Activated CD8-positive, alpha-beta memory T cell treated with anti-CD3 and anti-CD28 coated beads, Interleukin-2, amount 50 U/mL, for 1 hour (primary cell): ENCODE results near the gene MYRF.

Experiments used
- DNase-seq: peaks from one replicate; pipeline ENCODE4 v3.0.0-alpha.2; 2020; ENCODE audit errors: extremely low read depth

MYRF gene

DNA sequence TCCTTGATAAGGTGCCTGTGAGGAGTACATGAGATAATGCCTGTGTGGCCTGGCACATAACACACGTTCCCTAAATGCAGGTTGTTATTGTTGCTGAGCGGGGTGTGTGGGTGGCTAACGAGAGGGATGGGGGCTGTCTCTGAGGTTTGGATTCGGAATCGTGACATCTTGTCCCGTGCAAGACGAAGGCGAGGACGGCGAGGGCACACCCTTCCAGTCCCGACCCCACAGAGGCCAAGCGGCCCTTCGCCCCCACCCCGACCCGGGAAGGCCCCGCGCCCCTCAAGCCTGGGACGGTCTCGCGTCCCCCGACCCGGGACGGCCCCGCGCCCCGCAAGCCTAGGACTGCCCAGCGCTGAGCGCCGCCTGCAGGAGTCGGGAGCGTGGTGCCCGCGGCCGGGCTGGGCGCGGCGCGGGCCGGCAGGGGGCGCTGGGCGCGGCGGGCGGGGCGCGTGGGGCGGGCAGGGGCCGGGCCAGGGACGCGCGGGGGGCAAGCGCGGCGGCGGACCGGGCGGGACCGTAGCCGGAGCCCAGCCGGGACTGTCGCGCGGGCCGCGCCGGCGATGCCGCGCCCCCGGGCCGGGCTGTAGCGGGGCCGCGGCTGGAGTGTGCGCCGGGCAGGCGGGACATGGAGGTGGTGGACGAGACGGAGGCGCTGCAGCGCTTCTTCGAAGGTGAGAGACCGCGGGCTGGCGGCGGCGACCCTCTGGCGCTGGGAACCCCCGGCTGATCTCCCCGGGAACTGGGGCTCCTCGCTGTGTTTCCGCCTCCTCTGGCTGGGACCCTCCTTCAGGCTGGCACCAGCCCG lies at the start of gene MYRF:
TSS of gene MYRF (plus strand) at position 520 of the 808 bp plus-strand sequence. CDS start at position 629, 109 bp downstream.
- DNase-seq = no peak

DNA sequence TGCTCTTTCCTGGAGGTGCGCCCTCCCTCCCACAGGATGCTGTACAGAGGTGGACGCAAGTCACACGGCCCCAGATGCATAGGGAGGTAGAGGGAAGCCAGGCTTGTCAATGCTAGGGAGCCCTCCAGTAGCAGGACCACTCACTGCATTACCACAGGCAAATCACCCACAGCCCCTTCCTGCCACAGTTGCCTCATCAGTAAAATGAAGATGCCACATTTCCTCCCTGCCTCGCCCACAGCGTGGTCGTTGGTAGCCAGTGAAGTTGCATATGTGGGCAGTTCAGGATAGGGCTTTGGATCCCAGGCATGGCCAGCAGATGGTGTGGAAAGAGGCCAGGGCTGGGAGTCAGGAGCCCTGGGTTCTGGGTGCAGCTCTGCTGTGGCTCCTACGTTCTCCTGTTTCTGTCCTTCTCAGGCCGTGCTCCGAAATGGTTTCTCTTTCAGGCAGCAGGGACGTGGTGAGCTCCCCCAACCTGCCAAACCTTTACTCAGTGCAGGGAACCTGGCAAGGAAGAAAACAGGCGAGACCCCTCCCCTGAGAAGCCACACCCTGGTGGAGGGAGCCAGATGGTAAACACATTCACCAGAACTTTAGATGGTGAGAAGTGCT lies 49.6 kb upstream of the MYRF start:
- no peak for DNase-seq

DNA sequence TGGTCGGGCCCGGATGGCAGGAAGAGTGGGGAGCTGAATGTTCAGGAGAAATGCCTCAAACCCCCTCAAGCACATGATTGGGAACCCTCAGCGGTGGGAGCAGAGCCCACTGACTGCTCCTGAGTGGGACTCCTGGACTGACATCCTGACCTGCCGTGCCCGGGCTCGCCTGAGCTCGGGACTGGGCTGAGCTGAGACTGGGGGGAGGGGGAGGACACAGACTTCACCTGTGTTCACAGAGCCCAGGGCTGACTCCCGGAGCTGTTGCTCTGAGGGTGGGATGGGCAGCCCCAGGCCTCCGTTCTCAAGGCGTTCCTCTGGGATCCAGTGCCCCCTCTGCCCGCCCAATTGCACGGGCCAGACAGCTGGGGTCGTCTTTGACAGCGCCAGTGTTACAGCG lies 47.6 kb upstream of the MYRF start:
- DNase-seq = no peak

DNA sequence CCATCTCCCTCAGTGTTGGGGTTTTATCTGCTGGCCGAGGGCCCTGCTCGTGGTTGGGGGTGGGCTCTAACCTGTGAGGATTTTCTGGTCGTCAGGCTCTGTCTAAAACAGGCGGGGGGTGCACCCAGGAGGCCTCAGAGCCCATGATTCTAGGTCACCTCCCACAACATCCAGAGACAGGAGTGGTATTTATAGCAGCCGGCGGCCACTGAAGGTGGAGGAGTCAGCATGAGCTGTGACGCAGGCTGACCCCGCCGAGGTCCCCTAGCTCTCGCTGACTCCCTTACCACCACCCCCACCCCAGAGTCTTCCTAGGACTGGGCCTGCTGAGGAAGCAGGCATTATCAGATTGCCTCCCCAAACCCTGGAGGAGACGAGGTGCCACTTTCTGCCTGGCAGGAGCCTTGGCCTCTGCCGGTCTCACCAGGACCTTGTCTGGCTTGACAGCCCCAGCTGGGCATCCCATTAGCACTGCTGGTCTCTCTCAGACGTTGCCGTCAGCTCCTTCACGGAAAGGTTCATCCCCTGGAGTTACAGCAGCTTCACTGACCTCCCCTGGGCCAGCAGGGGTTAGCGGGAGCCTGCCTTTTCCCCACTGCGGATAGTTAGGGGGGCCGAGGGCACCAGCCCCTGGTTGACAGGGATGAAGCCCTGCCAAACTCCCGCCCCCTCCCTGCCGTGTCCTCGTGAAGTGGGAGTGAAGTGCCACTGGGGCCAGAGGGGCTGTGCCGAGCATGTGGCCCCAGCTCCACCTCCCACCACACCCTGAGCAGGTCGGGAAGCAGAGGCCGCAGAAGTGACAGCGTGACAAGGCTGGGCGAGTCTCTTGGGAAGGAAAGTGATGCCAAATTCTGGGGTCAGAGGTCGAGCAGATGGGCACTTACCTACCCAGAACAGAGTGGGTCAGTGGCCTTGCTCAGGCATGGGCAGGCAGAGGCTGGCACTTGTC lies 45.7 kb upstream of the MYRF start:
- DNase-seq = no peak

DNA sequence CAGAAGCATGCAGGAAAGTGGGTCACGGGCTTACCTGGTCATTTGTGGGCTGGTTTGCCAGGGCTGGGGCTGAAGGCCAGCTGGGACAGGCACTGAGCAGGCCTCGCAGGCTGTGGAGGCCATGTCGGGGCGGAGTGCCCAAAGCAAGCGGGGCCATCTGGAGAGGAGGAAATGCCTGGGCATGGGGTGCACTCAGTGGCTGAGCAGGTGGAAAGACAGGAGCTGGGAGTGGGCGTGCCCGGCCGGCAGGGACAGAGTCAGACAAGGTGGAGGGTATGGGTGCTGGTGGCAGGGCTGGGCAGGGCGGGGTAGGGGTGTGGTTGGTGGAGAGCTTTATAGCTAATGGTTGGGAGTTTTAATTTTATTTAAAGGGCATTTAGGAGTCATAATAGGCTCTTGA lies 44.9 kb upstream of the MYRF start:
- no peak for DNase-seq

DNA sequence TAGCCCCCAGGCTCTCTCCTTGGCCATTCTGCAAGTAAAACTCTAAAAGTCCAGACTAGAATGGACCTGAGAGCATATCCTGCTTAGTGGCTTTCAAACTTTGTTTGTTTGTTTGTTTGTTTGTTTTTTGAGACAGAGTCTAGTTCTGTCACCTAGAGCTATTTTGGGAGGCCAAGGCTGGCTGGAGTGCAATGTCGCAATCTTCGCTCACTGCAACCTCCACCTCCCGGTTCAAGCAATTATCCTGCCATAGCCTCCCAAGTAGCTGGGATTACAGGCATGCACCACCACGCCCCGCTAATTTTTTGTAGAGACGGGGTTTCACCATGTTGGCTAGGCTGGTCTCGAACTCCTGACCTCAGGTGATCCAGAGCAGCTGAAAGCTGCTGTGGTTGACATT lies 43.3 kb upstream of the MYRF start:
- no peak for DNase-seq

DNA sequence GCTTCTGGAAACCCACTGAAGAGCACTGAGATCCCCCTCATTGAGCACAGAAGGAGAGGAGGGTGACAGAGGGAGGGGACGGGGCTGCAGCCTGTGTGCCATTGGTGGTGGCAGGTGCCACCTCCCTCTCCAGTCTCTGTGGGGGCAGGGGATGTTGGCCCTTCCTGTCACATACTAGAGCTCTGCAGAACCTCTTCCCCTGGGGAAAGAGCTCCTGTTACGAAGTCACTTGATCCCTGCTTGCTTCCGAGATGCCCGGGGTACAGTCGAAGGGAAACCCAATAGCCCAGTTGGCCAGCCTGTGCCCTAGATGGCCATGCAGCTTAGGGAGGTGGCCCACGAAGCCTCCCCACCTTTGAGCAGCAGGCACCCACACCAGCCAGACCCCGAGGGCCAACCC lies 42.9 kb upstream of the MYRF start:
- no peak for DNase-seq

DNA sequence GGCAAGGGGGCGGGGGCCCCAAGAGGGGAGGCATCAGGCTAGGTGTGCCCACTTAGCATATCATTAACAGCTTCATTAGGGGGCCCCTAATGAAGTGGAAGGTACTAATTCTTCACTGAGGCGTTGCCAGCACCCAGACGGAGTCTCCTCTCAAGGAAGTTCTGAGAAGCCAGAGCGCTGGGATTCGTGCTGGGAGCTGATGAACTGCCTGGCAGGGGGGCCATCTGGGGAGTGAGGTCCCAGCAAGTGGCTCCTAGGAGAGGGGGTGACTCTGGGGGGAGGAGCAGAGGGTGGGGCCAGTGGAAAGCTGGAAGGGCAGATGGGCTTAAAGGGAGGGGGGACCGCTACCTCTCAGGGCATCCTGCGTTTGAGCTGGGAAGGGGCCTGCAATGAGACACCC lies 42.4 kb upstream of the MYRF start:
- DNase-seq = no peak

DNA sequence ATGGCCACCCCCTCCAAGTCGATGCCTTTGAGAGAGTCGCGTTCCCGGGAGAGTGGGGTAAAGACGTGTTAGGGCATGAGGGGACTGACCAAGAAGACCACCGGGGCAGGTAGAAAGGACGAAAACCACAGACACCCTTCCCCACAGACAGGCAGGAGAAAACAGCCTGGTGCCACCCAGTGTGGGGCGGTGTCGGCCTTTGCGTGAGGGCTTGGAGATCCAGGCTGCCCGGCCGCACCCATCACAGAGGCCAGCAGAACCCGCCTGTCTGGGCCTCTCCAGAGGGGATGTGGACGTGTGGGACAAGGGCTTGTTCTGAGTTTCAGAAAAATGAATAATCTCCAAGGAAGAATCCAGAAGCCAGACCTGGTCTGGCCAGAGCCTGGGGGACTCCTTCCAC lies 41.4 kb upstream of the MYRF start:
- no peak for DNase-seq

DNA sequence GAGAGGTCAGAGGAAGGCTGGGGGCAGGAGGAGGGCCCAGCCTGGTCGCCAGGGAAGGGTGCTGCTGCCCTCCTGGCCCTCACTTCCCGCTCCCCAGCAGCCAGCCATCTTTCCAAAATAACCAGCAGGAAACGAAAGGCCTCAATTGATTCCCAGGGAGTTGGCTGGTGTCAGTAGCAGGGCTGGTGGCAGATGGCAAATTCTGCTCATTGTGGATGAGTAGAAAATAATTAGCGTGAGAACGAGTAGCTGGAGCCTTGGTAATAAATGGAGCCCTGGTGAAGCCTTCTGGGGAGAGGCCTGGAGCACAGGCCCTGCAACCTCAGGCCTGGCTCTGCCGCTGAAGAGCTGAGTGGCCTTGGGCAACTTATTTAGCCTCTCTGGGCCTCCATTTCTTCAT lies 40.9 kb upstream of the MYRF start:
- DNase-seq = no peak

DNA sequence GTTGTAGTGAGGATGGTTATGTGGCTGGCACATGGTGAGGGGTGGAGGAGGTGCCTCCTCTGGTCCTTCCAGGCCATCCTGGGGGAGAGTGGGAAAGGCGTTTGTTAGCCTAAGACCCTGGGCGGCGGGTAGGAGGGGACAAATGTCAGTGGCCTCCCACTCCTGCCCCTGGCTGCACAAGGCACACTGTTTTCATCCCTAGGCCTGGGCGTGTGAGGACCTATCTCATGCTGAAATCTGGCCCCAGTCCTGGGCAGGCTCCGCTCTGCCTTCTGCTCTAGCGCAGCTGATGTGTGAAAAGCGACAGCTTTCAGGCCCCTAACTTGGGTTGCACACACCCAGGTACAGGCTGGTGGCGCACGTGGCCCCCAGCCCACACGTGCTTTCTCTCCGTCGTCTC lies 40.1 kb upstream of the MYRF start:
- no peak for DNase-seq

DNA sequence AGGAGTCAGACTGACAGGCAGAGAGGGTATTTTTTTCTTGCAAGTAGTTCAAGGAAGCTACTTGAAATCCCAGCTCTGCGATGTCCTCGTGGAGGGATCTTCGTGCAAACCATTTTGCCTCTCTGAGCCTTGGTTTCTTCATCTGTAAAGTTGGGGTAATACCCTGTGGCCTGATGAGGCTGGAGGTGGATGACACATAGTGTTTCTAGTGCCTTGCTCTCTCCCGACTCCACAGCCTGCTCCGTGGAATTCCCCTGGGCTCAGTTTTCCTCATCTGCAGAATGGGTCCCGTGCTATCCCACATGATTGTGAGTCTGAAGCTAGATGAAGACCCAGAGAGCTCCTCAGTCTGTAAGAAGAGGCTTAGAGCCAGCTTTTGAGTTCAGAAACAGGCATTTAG lies 39.6 kb upstream of the MYRF start:
- DNase-seq = no peak

DNA sequence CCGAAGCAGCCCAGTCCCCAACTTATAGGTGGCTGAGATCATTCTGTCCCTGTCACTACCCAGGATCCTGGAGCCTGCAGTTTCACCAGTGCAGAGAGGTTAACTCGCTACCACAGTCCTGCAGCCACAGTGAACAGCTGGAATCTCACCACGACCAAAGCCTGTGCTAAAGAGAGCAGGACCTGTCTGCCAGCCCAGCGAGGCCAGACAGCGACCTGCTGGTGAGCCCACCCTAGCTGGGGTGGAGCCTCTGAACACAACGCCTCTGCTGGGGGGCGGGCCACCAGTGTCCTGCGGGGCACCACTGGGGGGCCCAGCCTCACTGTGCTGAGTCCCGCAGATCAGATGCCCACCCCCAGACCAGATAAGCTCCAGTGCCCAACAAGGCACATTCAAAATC lies 39.0 kb upstream of the MYRF start:
- no peak for DNase-seq

DNA sequence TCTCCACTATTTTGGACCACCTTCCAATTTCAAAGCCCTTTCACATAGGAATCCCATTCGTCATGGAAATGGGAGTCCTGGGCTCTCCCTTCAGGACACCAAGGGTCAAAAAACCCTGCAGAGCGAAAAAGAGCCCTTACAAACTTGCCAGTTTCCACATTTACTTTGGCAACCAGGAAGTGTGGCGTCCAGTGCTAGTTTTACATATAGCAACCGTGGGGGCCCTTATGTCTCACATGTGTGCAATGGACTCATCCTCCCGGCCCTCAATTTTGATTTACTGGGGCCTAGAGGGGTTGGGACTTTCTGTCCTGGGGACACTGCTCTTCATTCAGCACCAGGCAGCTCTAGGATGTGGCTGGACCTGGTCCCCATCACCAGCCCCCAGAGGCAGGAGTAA lies 38.5 kb upstream of the MYRF start:
- no peak for DNase-seq

DNA sequence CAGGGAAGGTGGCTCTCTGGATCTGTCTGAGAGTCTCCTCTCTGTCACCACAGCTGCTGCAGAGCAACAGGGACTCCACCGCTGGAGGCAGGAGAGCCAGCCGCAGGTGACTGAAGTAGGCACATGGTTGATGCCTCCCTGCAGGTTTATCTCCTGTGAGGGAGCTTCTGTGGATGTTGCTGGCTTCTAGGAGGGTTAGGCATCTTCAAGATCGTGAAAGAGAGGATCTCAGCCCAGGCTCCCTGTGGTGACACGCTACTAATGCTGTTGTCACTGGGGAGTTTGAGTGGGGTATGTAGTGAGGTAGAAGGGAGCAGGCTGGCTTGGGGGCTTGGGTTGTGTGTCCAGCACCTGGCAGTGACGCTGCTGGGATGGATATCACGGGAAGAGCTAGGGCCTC lies 38.1 kb upstream of the MYRF start:
- DNase-seq = no peak

DNA sequence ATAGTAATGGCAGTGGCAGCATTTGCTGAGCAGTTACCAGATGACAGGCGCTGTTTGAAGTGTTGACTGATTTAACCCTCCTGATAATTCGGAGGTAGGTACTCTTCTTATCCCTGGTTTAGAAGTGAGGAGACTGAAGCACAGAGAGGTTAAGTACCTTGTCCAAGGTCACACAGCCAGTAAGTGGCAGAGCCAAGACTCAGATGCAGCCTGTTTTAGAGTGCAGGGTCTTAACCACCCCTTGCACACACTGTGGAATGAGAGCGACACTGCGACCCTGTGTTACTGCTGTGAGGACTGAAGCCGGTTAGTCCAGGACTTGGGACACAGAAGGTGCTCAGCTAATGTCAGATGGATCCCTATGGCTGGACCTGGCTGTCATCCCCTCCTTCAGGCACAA lies 37.5 kb upstream of the MYRF start:
- no peak for DNase-seq

DNA sequence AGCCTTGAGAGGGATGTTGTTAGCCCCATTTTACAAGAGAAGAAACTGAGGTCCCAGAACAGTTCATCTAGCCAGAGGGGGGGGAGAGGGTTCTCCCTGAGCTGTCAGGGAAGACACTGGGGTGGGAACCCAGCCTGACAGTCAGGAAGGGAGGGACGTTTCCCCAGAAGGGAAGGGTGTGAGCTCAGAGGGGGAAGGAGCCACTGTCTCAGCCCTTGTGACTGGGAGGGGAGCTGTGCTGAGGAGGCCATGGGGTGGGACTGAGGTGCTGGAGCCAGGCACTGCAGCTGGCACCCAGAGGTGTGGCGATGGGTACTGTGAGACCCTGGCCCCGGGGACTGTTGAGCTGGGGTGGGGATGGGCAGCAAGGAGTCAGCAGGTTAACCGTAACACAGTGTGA lies 36.6 kb upstream of the MYRF start:
- no peak for DNase-seq

DNA sequence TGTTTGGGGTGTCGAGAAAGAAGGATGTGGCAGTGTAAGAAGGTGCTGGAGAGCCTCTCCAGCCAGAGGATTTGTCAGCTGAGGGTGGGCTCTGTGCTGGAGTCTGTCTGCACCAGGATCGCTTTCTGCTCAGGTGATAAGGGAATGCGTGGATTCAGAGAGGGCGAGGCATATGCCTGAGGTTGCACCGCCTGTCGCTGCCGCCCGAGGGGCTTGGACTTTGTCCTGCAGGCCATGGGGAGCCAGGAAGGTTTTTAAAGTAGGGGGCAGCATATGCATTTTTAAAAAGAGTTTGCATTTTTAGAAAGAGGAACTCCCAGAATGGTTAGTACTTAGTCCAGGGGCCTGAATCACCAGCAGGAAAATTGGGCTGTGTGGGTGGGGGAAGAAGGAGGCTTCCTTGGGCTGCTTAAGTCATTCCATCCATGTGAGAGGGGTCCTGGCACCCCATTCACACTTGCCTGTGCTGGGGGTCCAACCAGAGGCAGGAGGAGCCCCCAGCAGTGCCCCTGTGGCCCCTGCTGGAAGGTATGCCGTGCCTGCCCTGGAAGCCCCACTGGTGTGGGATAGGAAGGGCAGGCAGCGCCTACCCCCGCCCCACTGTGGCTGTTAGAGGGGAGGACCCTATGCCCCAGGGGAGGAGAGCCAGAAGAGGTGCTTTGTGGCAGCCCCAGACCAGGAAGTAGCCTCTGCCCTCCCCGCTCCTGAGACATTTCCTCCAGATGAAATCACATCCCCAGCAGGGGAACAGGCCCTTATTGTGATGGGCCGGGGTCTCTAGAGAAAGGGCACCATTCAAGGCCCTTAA lies 35.8 kb upstream of the MYRF start:
- no peak for DNase-seq

DNA sequence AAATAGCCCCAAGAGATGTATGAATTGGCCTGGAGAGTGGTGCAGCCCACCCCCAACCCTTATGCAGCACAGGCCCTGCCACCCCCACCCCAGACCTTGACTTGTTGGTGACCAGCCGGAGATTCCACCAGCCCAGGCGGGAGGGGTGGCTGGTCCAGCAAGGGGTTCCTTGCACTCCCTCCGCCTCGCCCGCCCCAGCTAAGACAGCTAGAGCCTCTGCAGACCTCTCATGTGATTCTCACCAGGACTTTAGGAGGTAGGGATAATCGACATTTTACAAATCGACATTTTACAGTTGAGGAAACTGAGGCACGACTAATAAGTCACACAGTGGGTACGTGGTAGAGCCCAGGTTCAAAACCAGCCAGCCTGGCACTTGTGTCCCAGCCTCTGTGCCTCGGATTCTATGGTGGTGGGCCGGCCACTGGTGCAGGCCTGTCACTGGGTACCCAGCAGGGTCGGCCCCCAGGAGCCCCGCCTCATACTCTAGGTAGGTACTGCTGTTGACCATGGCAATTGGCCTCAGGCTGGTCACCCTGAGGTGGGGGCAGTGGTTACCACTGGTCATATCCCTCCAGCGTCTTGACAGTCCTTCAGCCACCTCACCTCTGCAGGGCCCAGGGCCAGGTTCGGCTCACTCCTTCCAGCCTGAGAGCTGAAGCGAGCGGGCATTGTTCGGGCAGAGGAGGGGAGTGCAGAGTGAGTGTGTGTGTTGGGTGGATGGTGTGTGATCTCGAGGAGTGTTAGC lies 35.0 kb upstream of the MYRF start:
- DNase-seq = no peak

DNA sequence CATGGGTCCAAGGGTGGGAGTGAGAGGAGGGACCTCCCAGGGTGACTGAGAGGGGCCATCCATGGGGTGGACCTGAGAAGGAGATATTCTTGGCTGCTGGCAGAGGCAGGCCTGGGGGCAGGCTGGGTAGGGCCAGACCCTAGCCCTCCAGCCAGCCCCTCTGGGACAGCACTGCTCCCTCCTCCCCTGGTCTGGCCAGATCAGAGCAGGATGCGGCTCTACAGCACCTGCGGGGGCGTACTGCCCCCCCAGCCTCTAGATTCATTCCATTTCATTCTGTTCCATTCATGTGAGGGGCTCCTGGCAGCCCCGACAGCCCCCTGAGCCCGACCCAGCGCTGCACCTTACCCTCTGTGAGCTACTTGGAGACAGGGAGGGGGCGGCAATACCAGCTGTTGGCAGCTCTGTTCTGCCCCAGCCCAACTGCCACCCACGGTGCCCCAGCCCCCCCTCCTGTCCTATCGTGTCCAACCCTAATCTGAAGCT lies 34.3 kb upstream of the MYRF start:
- no peak for DNase-seq
